ENCODE measurements around the gene RC3H1. TPM values are rescaled to one million over a fixed set of nuclear protein-coding genes. Genes with fewer than 3 reads are reported as not detected.
"Not testable (repeated sequence)": the region's sequence is repeated elsewhere in the genome, so short reads cannot be mapped to it uniquely, and the experiment has no call there.

RC3H1 gene
- total RNA-seq, 1 donor from 2014 or later: 25.6 TPM

GRCh38 chr1:174028495-174028894 is 6.3 kb upstream of the RC3H1 start:
- DNase-seq (ENCODE audit: low read depth): no peak

GRCh38 chr1:174023440-174023839 is 1.3 kb upstream of the RC3H1 start:
- DNase-seq (ENCODE audit: low read depth): no peak

GRCh38 chr1:174022976-174023277 is 770 bp upstream of the RC3H1 start:
- DNase-seq (ENCODE audit: low read depth): no peak

GRCh38 chr1:174021591-174022079 is 522 bp downstream of the RC3H1 start:
- DNase-seq (ENCODE audit: low read depth): peak; percentile 64

- DNase-seq (ENCODE audit: low read depth): no peak
Measured at GRCh38 chr1:174018565-174018964, 3.6 kb downstream of the RC3H1 start.

- DNase-seq (ENCODE audit: low read depth): no peak
Measured at GRCh38 chr1:174017231-174017970, 4.8 kb downstream of the RC3H1 start.

- no peak for DNase-seq (ENCODE audit: low read depth)
Measured at GRCh38 chr1:174013864-174014418, 8.2 kb downstream of the RC3H1 start.

- DNase-seq (ENCODE audit: low read depth): no peak
Measured at GRCh38 chr1:174008979-174009378, 13.2 kb downstream of the RC3H1 start.

GRCh38 chr1:174008269-174008668 is 13.9 kb downstream of the RC3H1 start:
- DNase-seq (ENCODE audit: low read depth): no peak

GRCh38 chr1:174007851-174008250 is 14.3 kb downstream of the RC3H1 start:
- DNase-seq (ENCODE audit: low read depth): no peak

- DNase-seq (ENCODE audit: low read depth): peak; percentile 54
Measured at GRCh38 chr1:174005032-174005431, 17.1 kb downstream of the RC3H1 start.

GRCh38 chr1:174003867-174004266 is 18.3 kb downstream of the RC3H1 start:
- DNase-seq (ENCODE audit: low read depth): no peak

GRCh38 chr1:174001573-174001972 is 20.6 kb downstream of the RC3H1 start:
- no peak for DNase-seq (ENCODE audit: low read depth)

- no peak for DNase-seq (ENCODE audit: low read depth)
Measured at GRCh38 chr1:174000371-174000770, 21.8 kb downstream of the RC3H1 start.

GRCh38 chr1:173997791-173998190 is 24.4 kb downstream of the RC3H1 start:
- DNase-seq (ENCODE audit: low read depth): no peak

GRCh38 chr1:173996995-173997394 is 25.2 kb downstream of the RC3H1 start:
- DNase-seq (ENCODE audit: low read depth): no peak

GRCh38 chr1:173995475-173995874 is 26.7 kb downstream of the RC3H1 start:
- DNase-seq (ENCODE audit: low read depth): no peak

GRCh38 chr1:173993948-173994347 is 28.2 kb downstream of the RC3H1 start:
- not testable (repeated sequence) for DNase-seq (ENCODE audit: low read depth)

GRCh38 chr1:173988068-173988467 is 34.1 kb downstream of the RC3H1 start:
- no peak for DNase-seq (ENCODE audit: low read depth)

GRCh38 chr1:173986951-173987350 is 35.2 kb downstream of the RC3H1 start:
- DNase-seq (ENCODE audit: low read depth): no peak

- DNase-seq (ENCODE audit: low read depth): no peak
Measured at GRCh38 chr1:173970252-173970651, 51.9 kb downstream of the RC3H1 start.

GRCh38 chr1:173965896-173966295 is 56.3 kb downstream of the RC3H1 start:
- DNase-seq (ENCODE audit: low read depth): not testable (repeated sequence)

GRCh38 chr1:173963477-173963876 is 58.7 kb downstream of the RC3H1 start:
- DNase-seq (ENCODE audit: low read depth): no peak
